ENCODE measurements around the gene CPA5.
"Not testable (repeated sequence)": the region's sequence is repeated elsewhere in the genome, so short reads cannot be mapped to it uniquely, and the experiment has no call there.

The CPA5 gene

GRCh38 chr7:130361681-130362080 lies 17.1 kb downstream of the CPA5 start:
- DNase-seq: no peak

GRCh38 chr7:130362251-130362816 lies 17.7 kb downstream of the CPA5 start:
- DNase-seq: no peak

GRCh38 chr7:130363026-130363847 lies 18.6 kb downstream of the CPA5 start:
- DNase-seq: peak; percentile 93

- no peak for DNase-seq
These were observed 19.8 kb downstream of the CPA5 start for GRCh38 chr7:130364451-130364850.

- DNase-seq: no peak
These were observed 20.5 kb downstream of the CPA5 start for GRCh38 chr7:130365088-130365487.

- DNase-seq: peak; percentile 95
These were observed 21.2 kb downstream of the CPA5 start for GRCh38 chr7:130365511-130366441.

- no peak for DNase-seq
These were observed 21.9 kb downstream of the CPA5 start for GRCh38 chr7:130366564-130366963.

- DNase-seq: no peak
These were observed 22.6 kb downstream of the CPA5 start for GRCh38 chr7:130367088-130367755.

GRCh38 chr7:130367836-130368746 lies 23.5 kb downstream of the CPA5 start:
- DNase-seq: no peak

- peak; percentile 85 for DNase-seq
These were observed 24.6 kb downstream of the CPA5 start for GRCh38 chr7:130369110-130369711.

- no peak for DNase-seq
These were observed 25.4 kb downstream of the CPA5 start for GRCh38 chr7:130369831-130370550.

- DNase-seq: no peak
These were observed 26.4 kb downstream of the CPA5 start for GRCh38 chr7:130371046-130371445.

- no peak for DNase-seq
These were observed 28.0 kb downstream of the CPA5 start for GRCh38 chr7:130372402-130373165.

- no peak for DNase-seq
These were observed 29.9 kb downstream of the CPA5 start for GRCh38 chr7:130374507-130374906.

GRCh38 chr7:130376461-130376860 lies 31.8 kb downstream of the CPA5 start:
- not testable (repeated sequence) for DNase-seq

GRCh38 chr7:130377178-130377577 lies 32.6 kb downstream of the CPA5 start:
- DNase-seq: no peak

- DNase-seq: no peak
These were observed 34.4 kb downstream of the CPA5 start for GRCh38 chr7:130379019-130379418.

GRCh38 chr7:130379532-130379920 lies 34.9 kb downstream of the CPA5 start:
- no peak for DNase-seq

- DNase-seq: no peak
These were observed 35.6 kb downstream of the CPA5 start, which contains the start of gene CPA1 for GRCh38 chr7:130379921-130380860. TSS of gene CPA1 (plus strand) at chr7:130380494. CDS start at chr7:130380521, 27 bp downstream.

Measured in kidney glomerular epithelial cell (primary cell).